Measurements from ENCODE around the gene ESRRG.

The ESRRG gene

DNA sequence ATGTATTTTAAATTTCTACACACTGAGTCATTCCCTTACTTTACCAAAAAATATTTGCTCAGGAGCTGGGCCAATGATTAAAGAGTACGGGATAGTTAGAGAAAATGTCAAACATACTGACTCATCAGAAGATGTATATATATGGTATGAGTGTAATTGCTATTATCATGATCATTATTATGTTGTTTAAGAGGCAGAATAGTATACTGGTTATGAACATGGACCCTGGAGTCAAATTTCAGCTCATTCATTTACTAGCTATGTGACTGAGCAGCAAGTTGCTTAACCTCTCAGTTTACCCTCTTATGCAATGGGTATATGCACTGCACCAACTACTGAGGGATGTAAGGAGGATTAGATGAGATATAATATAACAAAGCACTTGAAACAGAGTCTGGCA, 258.7 kb downstream of the ESRRG start:
- no peak for DNase-seq (ENCODE audit: low read depth)
- H3K4me3 ChIP-seq (ENCODE audit: low read depth, low read length) = no peak overlapping the region
- TF ChIP-seq, protein P1, sequence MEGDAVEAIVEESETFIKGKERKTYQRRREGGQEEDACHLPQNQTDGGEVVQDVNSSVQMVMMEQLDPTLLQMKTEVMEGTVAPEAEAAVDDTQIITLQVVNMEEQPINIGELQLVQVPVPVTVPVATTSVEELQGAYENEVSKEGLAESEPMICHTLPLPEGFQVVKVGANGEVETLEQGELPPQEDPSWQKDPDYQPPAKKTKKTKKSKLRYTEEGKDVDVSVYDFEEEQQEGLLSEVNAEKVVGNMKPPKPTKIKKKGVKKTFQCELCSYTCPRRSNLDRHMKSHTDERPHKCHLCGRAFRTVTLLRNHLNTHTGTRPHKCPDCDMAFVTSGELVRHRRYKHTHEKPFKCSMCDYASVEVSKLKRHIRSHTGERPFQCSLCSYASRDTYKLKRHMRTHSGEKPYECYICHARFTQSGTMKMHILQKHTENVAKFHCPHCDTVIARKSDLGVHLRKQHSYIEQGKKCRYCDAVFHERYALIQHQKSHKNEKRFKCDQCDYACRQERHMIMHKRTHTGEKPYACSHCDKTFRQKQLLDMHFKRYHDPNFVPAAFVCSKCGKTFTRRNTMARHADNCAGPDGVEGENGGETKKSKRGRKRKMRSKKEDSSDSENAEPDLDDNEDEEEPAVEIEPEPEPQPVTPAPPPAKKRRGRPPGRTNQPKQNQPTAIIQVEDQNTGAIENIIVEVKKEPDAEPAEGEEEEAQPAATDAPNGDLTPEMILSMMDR (IDR thresholded peaks at IDR 0.05; ENCODE audit: insufficient read depth, low read depth, low read length, missing control alignments) = no peak

DNA sequence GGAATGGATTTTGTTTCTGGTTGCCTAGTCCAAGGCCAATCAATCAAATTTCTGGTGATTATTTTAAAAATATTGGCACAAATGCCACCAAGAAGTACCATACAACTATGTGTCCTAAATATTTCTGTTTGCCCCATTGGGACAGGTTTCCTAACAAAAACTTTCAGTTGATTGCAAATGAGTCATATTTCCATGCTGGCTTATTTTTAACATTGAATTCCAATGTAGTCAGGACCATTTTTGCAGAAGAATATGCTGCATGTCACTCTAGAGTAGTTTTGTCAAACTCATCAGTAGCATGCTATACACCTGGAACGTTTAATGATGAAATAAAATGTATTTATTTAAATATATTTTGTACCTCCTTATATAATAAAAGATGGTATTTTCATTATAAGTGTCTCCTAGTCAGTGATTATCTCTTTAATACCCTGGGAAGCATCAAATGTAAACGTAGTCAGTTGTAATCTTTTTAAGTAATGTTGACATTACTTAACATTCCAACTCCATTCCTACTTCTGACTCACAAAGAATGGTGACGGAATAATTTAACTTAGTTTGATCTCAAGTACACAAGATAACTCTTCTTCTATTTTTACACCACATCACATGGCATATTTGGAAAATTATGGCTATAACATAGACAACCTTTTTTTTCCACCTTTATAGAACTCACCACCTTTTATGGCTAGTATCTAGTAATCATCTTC, 261.0 kb downstream of the ESRRG start:
- no peak overlapping the region for H3K4me3 ChIP-seq (ENCODE audit: low read depth, low read length)
- no peak for DNase-seq (ENCODE audit: low read depth)
- TF ChIP-seq, protein P1 (IDR thresholded peaks at IDR 0.05; ENCODE audit: insufficient read depth, low read depth, low read length, missing control alignments) = no peak

DNA sequence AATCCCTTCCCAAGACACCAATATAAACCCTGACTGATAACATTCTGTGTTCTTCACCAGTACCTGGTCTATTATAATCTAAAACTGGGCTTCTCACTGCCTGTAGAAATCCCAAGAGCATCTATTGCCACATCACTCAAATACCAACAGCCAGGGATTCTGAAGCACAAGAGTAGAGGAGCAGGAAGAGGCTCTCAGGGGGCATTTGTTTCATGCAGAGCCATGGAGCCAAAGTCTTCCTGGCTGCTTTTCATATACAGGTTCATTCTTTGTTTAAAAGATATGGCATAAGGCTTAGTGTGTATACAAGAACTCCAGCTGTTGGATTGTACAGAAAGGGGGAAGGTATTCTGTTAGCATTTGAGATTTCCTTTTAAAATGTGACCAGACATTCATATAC, 261.8 kb downstream of the ESRRG start:
- no peak overlapping the region for H3K4me3 ChIP-seq (ENCODE audit: low read depth, low read length)
- TF ChIP-seq, protein P1 (IDR thresholded peaks at IDR 0.05; ENCODE audit: insufficient read depth, low read depth, low read length, missing control alignments) = no peak
- no peak for DNase-seq (ENCODE audit: low read depth)

DNA sequence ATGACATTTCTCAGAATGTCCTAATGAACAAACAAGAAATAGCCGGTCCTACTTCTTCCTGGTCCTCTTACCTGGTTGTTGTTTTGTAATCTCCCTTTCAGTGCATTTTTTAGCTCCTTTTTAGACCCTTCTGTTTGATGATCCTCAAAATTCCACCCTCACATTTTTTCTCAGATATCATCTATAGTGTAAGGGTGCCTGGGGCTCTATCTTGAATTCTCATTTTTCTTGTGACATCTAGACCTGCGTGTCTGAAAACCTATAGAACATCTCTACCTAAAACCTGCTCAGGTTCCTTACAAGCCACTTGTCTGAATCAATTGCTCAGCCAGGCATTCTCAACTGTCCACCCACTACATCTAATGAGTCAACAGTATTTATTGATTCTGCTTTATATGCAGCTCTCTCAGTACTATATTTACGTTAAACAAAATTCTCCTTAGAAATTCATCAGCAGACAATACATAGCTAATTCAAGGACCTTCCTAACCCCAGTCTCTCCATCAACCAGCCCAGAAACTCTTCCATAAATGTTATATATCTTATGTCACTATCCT, 263.5 kb downstream of the ESRRG start:
- DNase-seq (ENCODE audit: low read depth) = no peak
- TF ChIP-seq, protein P1 (IDR thresholded peaks at IDR 0.05; ENCODE audit: insufficient read depth, low read depth, low read length, missing control alignments) = no peak
- H3K4me3 ChIP-seq (ENCODE audit: low read depth, low read length) = no peak overlapping the region

DNA sequence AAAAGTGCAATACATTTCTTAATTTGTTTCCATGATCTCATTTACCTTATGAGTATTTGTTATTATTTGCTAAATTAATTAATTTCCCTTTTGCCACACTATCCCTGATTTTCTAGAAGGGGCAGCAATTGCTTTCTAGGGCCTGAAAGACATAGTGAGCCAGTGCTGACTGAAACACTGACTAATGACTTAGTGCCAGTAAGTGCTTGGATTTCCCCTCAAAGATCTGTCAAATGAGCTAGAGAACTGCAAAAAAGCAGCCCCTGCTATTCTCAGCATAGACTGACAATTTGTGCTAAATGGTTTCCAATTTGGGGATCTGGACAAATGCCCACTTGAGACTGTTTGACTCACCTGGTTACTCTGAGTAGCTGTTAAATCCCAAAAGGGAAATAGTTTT, 264.4 kb downstream of the ESRRG start:
- TF ChIP-seq, protein P1 (IDR thresholded peaks at IDR 0.05; ENCODE audit: insufficient read depth, low read depth, low read length, missing control alignments) = no peak
- H3K4me3 ChIP-seq (ENCODE audit: low read depth, low read length) = no peak overlapping the region
- no peak for DNase-seq (ENCODE audit: low read depth)

DNA sequence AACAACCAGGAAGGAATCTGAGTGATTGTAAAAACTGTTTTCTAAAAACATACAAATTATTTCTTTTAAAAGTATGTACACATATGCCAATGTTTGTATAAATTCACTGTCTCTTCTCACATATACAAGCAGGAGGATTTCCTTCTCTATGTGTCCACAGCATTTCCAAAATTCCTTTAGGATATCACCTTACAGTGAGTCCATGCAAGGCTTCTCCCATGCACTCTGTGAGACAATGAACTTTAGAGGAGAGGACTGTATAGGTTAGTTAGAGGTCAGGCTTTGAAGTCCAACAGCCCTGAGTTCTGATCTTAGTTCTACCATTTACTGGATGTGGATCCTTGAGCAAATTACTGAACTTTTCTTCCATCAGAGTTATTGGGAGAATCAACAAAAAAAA, 265.9 kb downstream of the ESRRG start:
- no peak for DNase-seq (ENCODE audit: low read depth)
- TF ChIP-seq, protein P1 (IDR thresholded peaks at IDR 0.05; ENCODE audit: insufficient read depth, low read depth, low read length, missing control alignments) = no peak
- H3K4me3 ChIP-seq (ENCODE audit: low read depth, low read length) = no peak overlapping the region

DNA sequence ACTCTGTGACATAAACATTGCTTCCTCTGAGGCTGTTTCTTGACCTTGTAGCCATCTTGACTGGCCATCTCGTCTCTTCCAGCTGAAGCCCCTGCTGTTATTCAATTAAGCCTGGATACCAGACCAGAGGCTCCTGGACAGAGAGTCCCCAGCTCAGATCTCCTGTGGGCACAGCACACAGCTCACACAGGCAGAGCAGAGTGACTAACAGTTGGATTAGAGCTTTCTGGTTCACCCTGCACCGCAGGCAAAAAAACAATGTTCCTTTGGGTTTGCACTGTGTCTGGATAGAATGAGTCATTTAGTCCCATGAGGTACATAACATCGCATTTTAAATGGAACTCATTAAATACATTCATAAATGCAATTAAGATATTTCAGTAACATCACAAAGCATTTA, 266.5 kb downstream of the ESRRG start:
- no peak for DNase-seq (ENCODE audit: low read depth)
- TF ChIP-seq, protein P1 (IDR thresholded peaks at IDR 0.05; ENCODE audit: insufficient read depth, low read depth, low read length, missing control alignments) = no peak
- no peak overlapping the region for H3K4me3 ChIP-seq (ENCODE audit: low read depth, low read length)

Measured in GM12865 (cell line).